ENCODE data around the gene KDM4B. TPM values are rescaled to one million over a fixed set of nuclear protein-coding genes. Genes with fewer than 3 reads are reported as not detected.

Gene KDM4B
- total RNA-seq, 4 donors from 2014 or later, result 26.6 to 84.2 (median 39.9) TPM

DNA sequence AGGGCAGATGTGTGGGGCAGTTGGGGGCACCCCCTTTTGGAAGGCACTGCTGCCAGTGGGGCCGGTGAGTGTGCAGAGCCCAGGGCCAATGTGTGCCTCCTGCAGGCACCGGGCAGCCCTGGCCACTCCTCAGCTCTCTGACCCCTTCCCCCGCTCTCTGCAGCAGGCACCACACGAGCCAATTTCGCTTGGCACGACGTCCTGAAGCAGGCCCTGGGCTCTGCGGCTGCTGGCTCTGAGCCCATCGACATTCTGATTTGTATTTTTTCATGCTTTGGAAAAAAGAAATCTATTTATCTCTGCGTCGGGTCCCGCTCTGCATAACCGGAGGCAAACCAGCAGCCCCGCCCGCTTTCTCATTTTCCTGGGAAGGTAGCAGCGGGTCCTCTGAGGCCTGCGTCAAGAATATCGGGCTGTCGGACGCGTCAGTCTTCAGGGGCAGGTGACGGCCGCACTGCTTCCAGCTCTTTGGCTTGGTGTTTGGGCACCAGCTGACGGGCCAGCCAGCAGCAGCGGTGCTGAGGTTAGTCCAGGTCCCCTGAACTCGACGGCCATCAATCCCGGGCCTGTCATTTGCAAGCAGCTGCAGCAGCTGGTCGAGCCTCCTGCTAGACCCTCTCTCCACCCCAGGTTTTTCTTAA lies 134.3 kb downstream of the KDM4B start:
- peaks cover 0 to 19% (median 2%) of the 10 kb centered on the region in 4 donors for H3K36me3 ChIP-seq
- H3K4me3 ChIP-seq, result no peak overlapping the region
- in situ Hi-C loops (cut with MboI; ENCODE audit: low pct_ligation_motif_present in 1 of 4, low pct_unique_long_range_greater_than_20kb in 1 of 4, low sequenced_read_pairs in 3 of 4) (no loop called here), intact Hi-C loops (cut with DNase I; ENCODE audit: low total_unique reads) (no loop called here)
- peaks cover 7 to 20% of the 10 kb centered on the region in 2 donors for H3K9me3 ChIP-seq
- TF ChIP-seq, protein P1, sequence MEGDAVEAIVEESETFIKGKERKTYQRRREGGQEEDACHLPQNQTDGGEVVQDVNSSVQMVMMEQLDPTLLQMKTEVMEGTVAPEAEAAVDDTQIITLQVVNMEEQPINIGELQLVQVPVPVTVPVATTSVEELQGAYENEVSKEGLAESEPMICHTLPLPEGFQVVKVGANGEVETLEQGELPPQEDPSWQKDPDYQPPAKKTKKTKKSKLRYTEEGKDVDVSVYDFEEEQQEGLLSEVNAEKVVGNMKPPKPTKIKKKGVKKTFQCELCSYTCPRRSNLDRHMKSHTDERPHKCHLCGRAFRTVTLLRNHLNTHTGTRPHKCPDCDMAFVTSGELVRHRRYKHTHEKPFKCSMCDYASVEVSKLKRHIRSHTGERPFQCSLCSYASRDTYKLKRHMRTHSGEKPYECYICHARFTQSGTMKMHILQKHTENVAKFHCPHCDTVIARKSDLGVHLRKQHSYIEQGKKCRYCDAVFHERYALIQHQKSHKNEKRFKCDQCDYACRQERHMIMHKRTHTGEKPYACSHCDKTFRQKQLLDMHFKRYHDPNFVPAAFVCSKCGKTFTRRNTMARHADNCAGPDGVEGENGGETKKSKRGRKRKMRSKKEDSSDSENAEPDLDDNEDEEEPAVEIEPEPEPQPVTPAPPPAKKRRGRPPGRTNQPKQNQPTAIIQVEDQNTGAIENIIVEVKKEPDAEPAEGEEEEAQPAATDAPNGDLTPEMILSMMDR (IDR thresholded peaks at IDR 0.05), result no peak
- TF ChIP-seq POLR2AphosphoS5 (IDR thresholded peaks at IDR 0.05) (no peak), POLR2A (IDR thresholded peaks at IDR 0.05) (no peak), EP300 (IDR thresholded peaks at IDR 0.05; ENCODE audit: low read depth) (no peak)
- WGBS, 2 donors (ENCODE audit: low coverage in 1 of 2), result 81% methylated on average over 23 of the region's 29 CpGs; no CpG with 5 or more reads in 1 of the 2 donors
- peak overlapping the region; percentile 27 to 63 (median 43) for H3K27ac ChIP-seq
- peaks cover 0 to 12% (median 5%) of the 10 kb centered on the region in 4 donors for H3K4me1 ChIP-seq
- H3K27me3 ChIP-seq, result no peaks in the 10 kb centered on the region
- DNase-seq, result no peak

DNA sequence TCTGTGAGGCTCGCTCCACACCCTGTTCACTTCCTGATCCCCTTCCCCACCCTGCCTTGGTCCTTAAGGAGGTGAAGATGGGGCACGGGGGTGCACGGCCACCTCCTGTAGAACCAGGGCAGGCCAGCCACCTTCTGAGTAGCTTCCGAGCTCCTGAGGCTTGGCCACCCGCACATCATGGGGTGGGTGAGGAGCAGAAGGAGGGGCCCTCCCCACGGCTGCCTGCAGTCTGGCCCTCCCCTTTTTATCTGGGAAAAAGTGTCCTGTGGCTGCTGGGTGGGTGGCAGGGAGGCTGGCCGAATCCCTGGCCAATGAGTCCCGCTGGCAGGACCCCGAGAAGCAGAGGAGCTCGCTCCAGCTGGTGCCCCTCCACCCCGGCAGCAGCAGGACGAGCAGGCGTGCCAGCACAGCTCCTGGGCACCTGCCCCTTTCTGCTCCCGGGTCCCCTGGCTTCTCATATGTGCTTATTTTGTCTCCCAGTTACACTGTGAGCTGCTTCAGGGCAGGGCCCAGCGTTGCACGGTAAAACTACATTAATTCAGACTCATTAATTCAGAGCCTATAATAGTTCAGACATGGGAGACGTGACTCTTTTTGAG lies 135.0 kb downstream of the KDM4B start:
- peak overlapping the region; percentile 27 to 63 (median 43) for H3K27ac ChIP-seq
- H3K4me3 ChIP-seq, result no peak overlapping the region
- H3K36me3 ChIP-seq, result peaks cover 0 to 12% (median 0%) of the 10 kb centered on the region in 4 donors
- TF ChIP-seq POLR2AphosphoS5 (IDR thresholded peaks at IDR 0.05) (no peak), POLR2A (IDR thresholded peaks at IDR 0.05) (no peak)
- TF ChIP-seq, protein P1 (IDR thresholded peaks at IDR 0.05), result no peak
- peaks cover 0 to 12% (median 5%) of the 10 kb centered on the region in 4 donors for H3K4me1 ChIP-seq
- 72 to 82% methylated on average over 4 to 10 of the region's 17 CpGs for WGBS, 2 donors (ENCODE audit: low coverage in 1 of 2)
- no peak for DNase-seq
- intact Hi-C loops (cut with DNase I; ENCODE audit: low total_unique reads) (no loop called here), in situ Hi-C loops (cut with MboI; ENCODE audit: low pct_ligation_motif_present in 1 of 4, low pct_unique_long_range_greater_than_20kb in 1 of 4, low sequenced_read_pairs in 3 of 4) (no loop called here)
- H3K27me3 ChIP-seq, result no peaks in the 10 kb centered on the region
- H3K9me3 ChIP-seq, result peaks cover 7 to 13% of the 10 kb centered on the region in 2 donors

DNA sequence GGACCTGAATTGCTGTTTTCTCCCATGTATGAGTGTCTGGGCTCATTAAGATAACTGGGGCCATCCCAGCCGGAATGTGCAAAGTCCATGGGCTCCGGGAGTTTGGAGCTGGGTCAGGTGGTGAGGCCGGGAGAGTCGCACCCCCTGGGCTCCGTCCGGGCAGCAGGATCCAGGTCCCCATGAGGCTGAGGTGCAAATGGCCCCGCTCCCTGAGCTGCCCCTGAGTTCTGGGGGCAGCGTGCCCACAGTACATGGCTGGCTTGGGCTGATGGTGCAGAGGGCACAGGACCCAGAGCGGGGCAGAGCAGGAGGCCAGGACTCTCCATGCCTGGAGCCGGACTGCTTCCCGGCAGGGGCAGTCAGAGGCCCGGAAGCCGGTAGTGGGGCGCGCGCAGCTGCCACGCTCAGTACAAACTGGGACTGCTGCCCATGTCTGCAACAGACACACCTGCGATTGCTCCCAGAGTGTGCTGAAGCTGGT lies 136.0 kb downstream of the KDM4B start:
- TF ChIP-seq, protein P1 (IDR thresholded peaks at IDR 0.05), result no peak
- TF ChIP-seq POLR2AphosphoS5 (IDR thresholded peaks at IDR 0.05), result no peak
- TF ChIP-seq POLR2A (IDR thresholded peaks at IDR 0.05), result no peak
- no peak for TF ChIP-seq EP300 (IDR thresholded peaks at IDR 0.05; ENCODE audit: low read depth)
- Histone ChIP-seq H3K36me3 (peaks cover 0 to 3% (median 0%) of the 10 kb centered on the region in 4 donors), H3K27me3 (no peaks in the 10 kb centered on the region), H3K27ac (no peak overlapping the region), H3K9me3 (peaks cover 1 to 3% of the 10 kb centered on the region in 2 donors), H3K4me3 (no peak overlapping the region), H3K4me1 (peaks cover 0 to 12% (median 5%) of the 10 kb centered on the region in 4 donors)
- no peak for DNase-seq
- intact Hi-C loops (cut with DNase I; ENCODE audit: low total_unique reads) (no loop called here), in situ Hi-C loops (cut with MboI; ENCODE audit: low pct_ligation_motif_present in 1 of 4, low pct_unique_long_range_greater_than_20kb in 1 of 4, low sequenced_read_pairs in 3 of 4) (no loop called here)
- WGBS, 2 donors (ENCODE audit: low coverage in 1 of 2), result 96% methylated on average over 18 of the region's 18 CpGs; no CpG with 5 or more reads in 1 of the 2 donors

DNA sequence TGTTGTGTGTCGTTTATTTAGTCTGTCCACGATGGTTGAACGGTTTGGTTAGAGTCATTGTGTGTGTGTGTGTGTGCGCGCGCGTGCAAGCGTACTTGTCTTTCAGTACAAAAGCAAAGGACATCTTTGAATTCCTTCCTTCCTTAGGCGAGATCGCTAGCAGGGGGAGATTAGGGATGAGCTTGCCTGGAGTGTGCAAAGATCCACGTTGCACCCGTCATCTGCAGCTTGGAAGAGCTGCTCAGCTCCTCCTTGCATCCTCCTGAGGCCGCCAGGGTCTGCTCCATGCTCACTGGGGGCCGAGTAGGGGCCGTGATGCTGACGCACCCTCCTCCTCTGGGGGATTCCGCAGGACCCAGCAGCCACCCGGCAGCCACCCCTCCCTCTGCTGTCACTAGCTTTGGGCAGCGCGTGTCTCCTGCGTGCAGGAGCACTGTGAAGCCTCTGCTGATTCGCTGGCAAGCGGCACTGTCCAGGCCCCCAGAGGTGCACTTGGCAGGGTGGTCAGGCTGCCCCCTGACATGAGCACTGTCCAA lies 137.3 kb downstream of the KDM4B start:
- WGBS, 2 donors (ENCODE audit: low coverage in 1 of 2), result 77 to 94% methylated on average over 6 to 23 of the region's 23 CpGs
- H3K27ac ChIP-seq, result no peak overlapping the region
- peaks cover 0 to 4% (median 0%) of the 10 kb centered on the region in 4 donors for H3K36me3 ChIP-seq
- no peaks in the 10 kb centered on the region for H3K9me3 ChIP-seq
- TF ChIP-seq POLR2A (IDR thresholded peaks at IDR 0.05), result no peak
- no peak for TF ChIP-seq EP300 (IDR thresholded peaks at IDR 0.05; ENCODE audit: low read depth)
- TF ChIP-seq, protein P1 (IDR thresholded peaks at IDR 0.05), result no peak
- TF ChIP-seq POLR2AphosphoS5 (IDR thresholded peaks at IDR 0.05), result no peak
- in situ Hi-C loops (cut with MboI; ENCODE audit: low pct_ligation_motif_present in 1 of 4, low pct_unique_long_range_greater_than_20kb in 1 of 4, low sequenced_read_pairs in 3 of 4), result no loop called here
- no peaks in the 10 kb centered on the region for H3K27me3 ChIP-seq
- intact Hi-C loops (cut with DNase I; ENCODE audit: low total_unique reads), result no loop called here
- peaks cover 0 to 12% (median 5%) of the 10 kb centered on the region in 4 donors for H3K4me1 ChIP-seq
- H3K4me3 ChIP-seq, result no peak overlapping the region
- no peak for DNase-seq

Data from transverse colon (tissue), 4 donors.